ENCODE measurements around the gene TTC33.
"Not testable (repeated sequence)": the region's sequence is repeated elsewhere in the genome, so short reads cannot be mapped to it uniquely, and the experiment has no call there.

TTC33 gene

GRCh38 chr5:40603378-40603777, 152.4 kb downstream of the TTC33 start:
- DNase-seq: no peak

GRCh38 chr5:40601198-40601868, 154.4 kb downstream of the TTC33 start:
- no peak for DNase-seq

DNA sequence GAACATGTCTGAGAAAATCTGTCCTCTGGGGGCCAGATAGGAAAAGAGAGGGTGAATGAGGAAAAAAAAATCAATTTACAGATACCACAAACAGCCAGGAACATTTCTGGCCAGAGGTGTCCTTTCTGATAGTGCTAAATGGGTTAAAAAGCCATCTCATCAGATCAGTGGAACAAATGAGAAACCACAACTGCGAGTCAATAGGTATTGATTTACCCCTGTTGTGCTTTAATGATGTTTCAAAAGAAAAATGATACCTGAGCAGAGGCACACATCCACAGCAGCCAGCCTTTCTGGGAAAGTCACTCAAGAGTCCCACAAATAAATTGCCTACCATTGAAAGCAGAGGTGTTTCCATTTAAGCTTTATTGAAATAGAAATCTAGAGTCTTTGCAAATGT, 155.4 kb downstream of the TTC33 start:
- DNase-seq: no peak

DNA sequence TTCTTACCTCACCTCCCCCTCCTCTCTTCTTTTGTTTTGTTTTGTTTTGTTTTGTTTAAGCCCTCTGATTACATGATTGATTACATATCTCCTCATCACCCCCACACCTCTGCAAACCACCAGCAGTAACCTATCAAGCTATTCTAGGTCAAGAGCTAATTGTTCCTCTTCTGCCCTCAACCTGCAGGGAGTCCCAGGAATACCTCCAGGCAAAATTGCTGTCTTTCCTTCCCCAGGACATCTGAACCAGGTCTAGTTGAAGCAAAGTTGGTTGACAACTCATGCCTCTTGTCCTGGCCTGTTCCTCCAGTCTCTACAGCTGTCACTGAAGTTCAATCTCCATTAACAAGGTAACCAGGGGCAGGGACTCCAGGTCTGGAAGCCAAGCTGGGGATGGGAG, 156.1 kb downstream of the TTC33 start:
- no peak for DNase-seq

DNA sequence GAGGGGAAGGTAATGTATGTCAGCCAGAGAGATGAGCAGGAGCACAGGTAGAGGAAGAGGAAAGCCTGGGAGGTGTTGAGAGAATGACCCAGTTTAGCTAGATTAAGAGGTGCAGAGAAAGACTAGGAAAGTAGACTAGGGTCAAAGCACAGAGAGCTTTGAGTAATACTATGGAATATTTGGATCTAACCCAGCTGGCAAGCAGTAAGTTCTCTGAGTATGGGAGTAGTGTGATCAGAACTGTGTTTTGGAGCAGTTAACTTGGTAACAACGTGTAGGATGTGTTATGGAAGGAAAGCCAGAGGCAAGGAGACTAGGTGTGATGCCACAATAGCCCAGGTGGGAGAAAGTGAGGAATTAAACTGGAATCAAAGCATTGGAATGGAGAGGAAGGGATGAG, 160.9 kb downstream of the TTC33 start:
- DNase-seq: no peak

- DNase-seq: not testable (repeated sequence)
Measured at GRCh38 chr5:40591727-40592396, 163.9 kb downstream of the TTC33 start.

DNA sequence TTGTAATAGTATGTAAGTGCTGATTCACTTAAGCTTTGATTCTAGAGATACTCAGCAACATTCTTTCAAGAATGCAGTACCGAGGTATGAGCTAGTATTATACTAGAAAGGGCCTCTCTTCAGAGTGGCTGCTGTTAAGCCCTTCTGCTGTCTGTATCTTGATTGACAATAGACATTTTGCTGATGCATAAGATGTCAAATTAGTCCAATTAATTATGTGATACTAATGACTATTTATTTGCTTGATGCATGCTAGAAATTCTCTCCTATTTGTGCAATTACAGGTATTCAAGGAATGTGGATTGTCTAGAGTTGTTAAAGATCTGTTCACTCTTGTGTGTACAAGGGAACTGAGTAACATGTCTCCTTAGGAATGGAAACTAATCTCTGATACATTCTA, 168.4 kb downstream of the TTC33 start:
- DNase-seq: no peak

DNA sequence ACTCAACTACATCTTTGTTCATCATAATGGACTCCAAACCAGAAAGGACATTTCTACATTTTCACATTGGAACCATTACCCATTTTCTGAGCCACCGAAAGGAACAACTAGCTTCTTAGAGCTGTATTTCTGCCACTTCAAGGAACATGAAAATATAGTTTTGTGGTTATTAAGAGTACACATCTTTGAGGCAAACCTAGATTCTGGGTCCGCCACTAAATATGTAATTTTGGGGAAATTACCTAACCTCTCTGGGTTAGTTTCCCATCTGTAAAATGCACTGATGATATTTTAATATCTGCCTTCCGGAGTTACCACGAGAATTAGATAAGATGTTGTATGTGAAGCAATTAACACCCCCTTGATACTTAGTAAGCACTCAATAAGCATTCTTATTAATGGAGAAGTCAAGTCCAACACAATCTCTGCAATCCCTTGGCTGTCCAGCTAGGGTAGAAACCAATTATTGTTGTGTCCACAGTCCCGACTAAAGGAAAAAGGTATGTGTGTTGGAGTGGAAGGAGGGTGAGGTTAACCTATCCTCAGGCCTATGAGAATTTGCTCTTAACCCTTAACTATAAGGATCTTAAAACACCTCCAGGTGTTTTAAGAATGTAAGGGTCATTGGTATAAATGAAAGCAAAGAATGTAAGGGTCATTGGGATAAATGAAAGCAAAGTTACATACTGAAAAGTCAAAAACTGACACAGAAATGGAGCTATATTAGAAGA, 170.1 kb downstream of the TTC33 start:
- DNase-seq: no peak

- DNase-seq: no peak
Measured at GRCh38 chr5:40584054-40584453, 171.7 kb downstream of the TTC33 start.

GRCh38 chr5:40578501-40579451, 177.0 kb downstream of the TTC33 start:
- DNase-seq: no peak

DNA sequence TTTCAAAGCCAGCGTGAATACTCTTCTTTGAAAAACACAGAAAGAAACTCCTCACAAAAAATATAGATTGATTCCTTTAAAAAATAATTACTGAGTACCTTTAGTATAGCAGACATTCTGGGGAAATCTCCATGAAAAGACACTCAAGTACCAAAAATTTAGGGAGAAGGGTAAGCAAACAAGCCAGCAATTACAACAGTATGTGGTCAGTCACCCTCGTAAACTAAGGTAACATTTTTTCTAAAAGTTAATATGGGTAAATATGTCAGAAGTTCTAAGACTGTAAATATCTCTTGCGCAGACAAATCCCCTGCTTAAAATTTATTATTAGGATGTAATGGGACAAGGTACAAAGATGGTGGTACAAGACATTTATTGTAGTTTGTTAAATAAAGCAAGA, 178.0 kb downstream of the TTC33 start:
- DNase-seq: no peak

DNA sequence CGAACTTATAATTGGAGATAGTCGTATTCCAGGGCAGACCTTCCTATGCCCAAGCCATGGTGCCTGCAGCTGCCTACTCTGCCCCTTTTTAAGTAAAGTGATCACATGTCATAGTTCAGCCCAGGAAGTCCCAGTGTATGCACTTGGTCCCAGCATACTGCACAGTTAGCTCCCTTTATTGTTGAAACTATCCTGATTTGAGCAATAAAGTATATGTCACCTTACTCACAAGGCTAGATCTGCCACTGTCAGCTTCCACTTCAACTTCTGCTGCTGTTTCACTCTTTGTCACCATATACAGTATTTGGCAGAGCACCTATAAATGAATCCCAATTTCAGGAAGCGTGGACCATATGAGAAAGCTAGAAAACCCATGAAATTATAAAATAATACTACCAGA, 179.8 kb downstream of the TTC33 start:
- no peak for DNase-seq

DNA sequence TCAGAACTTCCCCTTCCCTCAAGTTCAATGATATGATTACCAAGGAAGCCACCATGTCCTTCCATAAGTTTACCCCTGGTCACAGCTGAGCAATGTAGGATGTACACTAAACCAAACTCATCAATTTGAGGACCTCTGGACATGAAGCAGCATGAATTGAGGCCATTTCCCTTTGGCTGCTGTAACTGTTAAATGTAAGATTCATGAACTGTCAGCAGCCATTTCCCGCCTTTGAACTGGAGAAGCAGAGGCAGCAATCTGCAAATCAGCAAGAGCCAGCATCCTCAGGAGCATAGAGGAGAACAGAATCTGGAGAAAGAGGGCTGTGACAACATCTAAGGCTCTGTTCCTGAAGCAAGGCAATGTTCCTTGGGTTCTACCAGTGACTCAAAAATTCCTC, 180.3 kb downstream of the TTC33 start:
- DNase-seq: no peak

- no peak for DNase-seq
Measured at GRCh38 chr5:40572937-40573336, 182.8 kb downstream of the TTC33 start.

DNA sequence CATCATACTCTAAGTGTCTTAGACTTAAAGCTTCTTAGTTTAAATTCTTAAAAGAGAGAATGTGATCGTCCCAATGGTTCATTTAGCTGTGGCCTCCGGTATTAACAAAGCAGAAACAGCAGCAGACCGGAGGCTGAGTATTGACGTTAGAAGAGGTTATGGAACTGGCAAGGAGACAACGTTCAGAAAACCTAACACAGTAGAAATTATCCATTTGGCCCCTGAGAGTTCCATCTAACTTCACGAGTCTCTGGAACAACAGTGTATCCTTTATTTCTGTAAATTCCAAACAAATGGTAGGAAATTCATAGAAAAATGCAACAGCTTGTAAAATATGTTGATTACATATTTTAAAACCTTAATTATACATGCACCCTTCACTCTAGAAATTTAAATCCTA, 183.4 kb downstream of the TTC33 start:
- DNase-seq: no peak

DNA sequence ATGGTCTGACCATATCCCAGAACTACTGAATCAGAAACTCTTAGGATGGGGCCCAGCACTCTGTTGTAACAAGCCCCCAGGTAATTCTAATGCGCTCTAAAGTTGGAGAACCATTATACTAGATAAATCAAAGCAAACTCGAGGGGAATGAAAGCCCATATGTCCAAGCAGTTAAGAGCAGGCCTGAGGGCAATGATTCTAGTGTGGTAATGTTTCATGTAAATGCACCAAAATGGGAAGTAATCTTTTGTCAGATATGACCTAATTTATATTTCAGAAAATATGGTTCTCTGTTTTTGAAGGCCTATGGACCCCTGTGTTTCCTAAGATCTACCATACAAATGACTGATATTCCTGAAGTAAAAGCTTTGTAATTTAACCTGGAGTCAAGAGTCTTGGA, 184.0 kb downstream of the TTC33 start:
- no peak for DNase-seq

GRCh38 chr5:40570408-40571129, 185.2 kb downstream of the TTC33 start:
- no peak for DNase-seq

GRCh38 chr5:40569546-40570270, 186.1 kb downstream of the TTC33 start:
- DNase-seq: no peak

DNA sequence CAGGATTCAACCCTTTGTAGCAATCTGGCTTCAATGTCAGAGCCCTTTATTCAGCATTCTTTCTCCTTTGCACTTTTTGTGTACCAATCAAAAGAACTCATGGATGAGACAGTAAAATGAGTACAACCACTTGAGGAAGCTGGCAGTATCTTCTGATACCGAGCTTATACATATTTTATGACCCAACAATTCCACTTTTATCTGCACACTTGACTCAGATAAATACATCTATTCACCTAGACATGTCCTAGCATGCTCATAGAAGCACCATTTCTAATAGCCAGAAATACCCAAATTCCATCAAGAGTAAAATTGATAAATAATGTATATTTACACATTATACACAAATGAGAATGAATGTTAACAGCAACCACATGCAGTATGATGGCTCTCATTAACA, 187.2 kb downstream of the TTC33 start:
- no peak for DNase-seq

DNA sequence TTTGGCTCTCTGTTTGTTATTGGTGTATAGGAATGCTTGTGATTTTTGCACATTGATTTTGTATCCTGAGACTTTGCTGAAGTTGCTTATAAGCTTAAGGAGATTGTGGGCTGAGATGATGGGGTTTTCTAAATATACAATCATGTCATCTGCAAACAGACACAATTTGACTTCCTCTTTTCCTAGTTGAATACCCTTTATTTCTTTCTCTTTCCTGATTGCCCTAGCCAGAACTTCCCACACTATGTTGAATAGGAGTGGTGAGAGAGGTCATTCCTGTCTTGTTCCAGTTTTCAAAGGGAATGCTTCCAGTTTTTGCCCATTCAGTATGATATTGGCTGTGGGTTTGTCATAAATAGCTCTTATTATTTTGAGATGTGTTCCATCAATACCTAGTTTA, 192.6 kb downstream of the TTC33 start:
- not testable (repeated sequence) for DNase-seq

DNA sequence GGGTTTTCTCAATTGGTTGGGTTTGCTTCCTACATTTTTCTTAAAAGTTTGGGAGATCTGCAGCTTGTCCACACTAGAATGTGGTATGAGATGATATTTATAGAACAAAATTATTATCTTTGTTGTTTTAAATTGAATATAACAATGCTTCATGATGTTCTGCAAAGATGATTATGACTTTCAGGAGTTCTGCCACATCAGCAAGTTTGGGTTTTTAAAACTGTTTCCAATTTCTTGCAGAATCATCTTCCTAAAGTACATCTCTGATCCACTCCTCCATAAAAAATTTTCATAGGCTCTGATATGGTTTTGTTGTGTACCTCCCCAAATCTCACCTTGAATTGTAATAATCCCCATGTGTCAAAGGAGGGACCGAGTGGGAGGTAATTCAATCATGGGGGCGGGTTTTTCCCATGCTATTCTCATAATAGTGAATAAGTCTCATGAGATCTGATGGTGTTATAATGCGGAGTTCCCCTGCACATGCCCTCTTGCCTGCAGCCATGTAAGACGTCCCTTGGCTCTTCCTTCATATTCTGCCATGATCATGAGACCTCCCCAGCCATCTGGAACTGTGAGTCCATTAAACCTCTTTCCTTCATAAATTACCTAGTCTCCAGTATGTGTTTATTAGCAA, 195.2 kb downstream of the TTC33 start:
- DNase-seq: no peak

Measured in NCI-H1694 (cell line).